HG02610 (cell line): Measurements from ENCODE around the gene UPF3A.
"Not testable (repeated sequence)": the region's sequence is repeated elsewhere in the genome, so short reads cannot be mapped to it uniquely, and the experiment has no call there.

Source experiments
- ATAC-seq: cut with Tn5 transposase; IDR thresholded peaks from one replicate; pipeline ENCODE4 v1.9.1; 2021; ENCODE audit warnings: mild to moderate bottlenecking, moderate library complexity; ENCODE audit not compliant: unreplicated experiment

UPF3A gene

GRCh38 chr13:114263578-114263977 lies 17.8 kb upstream of the UPF3A start:
- no peak for ATAC-seq

DNA sequence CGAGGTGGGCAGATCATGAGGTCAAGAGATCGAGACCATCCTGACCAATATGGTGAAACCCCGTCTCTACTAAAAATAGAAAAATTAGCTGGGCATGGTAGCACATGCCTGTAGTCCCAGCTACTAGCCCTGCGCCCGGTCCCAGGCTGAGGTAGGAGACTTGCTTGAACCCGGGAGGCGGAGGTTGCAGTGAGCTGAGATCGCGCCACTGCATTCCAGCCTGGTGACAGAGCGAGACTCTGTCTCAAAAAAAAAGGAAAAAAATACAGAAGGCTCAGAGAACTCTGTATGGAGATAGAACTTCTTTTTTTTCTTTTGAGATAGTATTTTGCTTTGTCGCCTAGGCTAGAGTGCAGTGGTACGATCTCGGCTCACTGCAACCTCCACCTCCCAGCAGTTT lies 17.1 kb upstream of the UPF3A start:
- not testable (repeated sequence) for ATAC-seq

DNA sequence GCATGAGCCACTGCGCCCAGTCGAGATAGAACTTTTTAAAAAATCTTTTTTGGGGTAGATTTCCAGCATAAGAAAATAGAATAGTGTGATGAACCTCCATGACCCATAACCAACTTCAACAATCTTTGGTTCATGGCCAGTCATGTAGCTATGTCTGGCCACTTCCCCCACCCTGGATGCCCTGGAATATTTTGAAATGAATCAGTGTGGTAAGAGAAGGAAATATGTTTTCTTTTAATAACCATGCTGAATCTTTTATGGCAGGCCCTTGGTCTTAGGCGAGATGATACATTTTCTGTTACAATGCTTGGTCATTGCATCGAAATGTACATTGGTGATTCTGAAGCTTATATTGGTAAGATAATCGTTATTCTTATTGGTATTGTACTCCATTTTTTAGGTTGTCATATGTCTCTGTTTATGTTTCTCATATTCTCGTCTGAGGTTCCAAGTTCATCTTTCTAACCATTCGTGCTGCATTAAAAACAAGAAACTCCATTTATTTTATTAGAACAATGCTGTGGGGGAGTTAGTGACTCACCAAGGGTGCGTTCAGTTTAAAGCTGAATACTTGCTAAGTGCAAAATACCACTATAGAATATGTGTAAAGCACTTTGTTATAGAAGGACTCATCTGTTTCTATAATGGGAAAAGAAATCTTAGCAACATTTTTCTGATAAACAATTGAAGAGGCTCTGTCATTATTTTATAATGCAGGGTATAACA lies 16.4 kb upstream of the UPF3A start:
- no peak for ATAC-seq

DNA sequence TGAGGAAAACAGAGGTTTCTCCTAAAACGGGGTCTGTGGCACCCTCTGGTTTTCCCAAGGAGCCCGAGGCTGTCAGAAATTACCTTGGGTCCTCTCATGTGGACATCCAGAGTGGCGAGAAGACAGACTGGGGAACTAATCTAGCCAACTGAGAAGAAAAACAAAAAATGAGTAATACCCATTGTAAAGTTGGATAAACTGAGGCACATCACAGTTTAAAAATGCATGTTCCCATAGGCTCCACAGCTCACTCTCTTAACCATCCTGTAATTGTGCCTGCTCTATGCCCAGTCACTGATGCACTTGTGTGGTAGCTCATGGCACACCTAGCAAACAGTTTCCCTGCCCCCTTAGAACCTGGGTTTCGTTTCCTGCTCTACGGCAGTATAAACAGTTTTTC lies 15.2 kb upstream of the UPF3A start:
- ATAC-seq, result no peak

DNA sequence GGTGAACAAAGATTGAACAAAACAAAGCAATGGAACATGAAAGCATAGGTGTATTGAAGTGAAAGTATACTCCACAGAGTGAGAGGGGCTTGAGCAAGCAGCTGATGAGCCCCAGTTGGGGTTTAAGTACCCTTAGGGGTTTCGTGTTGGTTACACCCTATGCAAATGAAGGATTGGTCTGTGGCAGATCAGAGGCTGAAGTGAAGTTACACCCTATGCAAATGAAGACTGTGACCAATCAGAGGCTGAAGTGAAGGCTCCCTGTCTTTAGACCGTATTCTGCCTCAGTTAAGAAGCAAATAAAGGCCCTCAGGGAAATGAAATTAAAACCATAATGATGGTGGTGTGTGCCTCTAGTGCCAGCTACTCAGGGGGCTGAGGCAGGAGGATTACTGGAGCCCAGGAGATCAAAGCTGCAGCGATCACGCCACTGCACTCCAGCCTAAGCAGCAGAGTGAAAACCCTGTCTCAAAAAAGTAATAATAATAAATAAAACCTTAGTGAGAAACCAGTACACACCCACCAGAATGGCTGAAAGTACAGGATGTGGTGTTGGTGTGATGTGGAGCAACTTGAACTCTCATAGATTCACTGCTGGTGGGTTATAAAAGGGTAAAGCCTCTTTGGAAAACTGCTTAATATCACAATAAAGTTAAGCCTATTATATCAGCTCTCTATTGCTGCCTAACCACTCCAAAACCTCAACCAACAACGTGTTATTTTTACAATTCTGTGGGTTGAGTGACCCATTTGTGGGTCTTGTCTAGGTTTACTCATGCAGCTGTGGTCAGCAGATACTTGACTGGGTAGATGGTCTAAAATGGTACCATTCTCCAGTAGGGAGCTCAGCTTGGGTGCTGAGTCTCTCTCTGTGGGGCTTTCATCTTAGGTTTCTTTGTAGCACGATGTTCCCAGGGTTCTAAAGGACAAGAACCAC lies 12.8 kb upstream of the UPF3A start:
- no peak for ATAC-seq

GRCh38 chr13:114269281-114269770 lies 12.1 kb upstream of the UPF3A start:
- no peak for ATAC-seq

DNA sequence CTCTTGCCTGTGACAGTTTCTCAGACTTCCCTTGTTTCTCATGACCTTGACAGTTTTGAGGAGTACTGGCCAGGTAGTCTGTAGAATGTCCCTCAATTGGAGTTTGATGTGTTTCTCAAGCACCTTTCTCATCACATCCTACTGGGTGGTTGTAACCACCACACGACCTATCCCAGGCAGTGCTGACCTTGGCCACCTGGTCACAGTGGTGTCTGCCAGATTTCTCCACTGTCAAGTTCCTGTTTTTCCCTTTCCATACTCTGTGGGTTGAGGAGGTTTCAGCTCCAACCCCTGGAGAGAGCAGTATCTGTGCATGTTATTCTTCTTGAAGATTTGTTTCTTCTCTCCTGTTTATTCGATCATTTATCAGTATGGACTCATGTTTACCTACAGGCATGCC lies 8.4 kb upstream of the UPF3A start:
- no peak for ATAC-seq

DNA sequence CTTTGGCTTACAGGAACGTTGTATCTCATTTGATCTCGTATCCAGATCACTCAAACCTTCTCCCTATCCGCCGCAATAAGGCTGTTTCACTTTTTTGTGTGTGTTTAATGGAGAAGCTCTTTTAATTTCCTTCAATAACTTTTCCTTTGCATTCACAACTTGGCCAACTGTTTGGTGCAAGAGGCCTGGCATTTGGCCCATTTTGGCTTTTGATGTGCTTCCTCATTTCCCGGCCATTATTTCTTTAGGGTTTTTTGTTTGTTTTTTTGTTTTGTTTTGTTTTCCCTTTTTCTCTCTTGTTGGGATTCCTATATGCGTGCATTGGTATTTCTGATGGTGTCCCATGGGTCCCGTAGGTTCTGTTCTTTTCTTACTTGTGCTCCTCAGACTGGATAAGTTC lies 6.1 kb upstream of the UPF3A start:
- no peak for ATAC-seq

GRCh38 chr13:114279146-114279545 lies 2.3 kb upstream of the UPF3A start:
- ATAC-seq, result no peak

GRCh38 chr13:114279758-114280355 lies 1.5 kb upstream of the UPF3A start:
- no peak for ATAC-seq

GRCh38 chr13:114282041-114282670 lies 755 bp downstream of the UPF3A start:
- peak; percentile 52 for ATAC-seq

DNA sequence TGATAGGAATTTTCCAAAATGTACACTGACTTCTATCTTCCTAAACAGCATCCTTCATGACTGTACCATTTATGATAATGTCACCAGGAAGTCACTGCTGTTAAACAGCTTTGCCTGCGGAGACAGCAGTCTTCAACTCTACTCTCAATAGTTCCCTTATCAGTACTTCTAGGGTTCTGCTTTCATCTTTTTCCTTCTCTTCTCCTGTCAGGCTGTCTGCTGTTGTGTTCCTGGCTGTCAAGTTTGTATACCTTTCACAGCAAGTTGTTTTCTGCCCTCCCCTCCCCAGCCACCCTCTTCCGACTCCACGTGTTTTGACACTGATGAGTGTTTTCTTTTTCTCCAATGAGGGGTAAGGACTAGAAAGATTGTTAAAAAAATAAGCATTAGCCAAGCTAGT lies 2.2 kb downstream of the UPF3A start:
- ATAC-seq, result no peak

DNA sequence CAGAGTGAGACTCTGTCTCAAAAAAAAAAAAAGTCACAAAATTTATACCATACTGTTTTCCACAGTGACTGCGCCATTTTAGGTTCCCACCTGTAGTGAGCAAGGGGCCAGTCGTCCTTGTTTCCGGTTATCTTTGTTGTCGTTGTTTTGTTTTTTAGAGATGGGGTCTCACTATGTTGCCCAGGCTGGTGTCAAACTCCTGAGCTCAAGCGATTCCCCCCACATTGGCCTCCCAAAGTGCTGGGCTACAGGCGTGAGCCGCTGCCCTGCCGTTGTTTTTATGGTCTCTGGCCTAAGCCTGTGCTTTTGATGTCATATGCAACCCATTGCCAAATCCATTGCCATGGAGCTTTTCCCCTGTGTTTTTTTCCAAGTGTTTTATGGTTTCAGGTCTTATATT lies 3.3 kb downstream of the UPF3A start:
- no peak for ATAC-seq

DNA sequence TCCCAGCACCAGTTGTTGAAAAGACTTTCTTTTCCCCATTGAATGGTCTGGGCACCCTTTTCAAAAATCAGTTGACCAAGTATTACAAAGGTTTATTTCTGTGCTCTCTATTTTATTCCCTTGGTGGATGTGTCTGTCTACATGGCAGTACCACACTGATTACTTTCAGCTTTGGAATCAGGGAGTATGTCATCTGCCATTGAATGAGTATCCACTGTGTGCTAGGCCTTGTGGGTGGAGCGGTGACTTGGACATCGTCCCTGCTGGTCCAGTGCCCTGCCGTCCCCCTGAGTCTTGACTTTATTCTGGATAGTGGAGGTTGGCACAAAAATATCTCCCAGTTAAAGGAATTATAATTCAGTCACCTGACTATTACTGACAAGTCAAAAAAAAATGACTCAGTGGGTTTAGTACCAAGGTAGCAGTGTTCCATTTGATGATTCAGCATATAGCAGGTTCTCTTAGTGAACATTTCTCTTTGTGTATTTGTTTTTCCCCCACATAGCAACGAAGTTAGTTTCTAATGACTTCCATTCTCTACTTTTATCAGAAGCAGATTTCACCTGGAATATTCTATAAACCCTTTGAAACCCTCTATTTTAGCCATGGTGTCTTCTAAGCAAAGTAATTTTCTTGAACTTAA lies 3.9 kb downstream of the UPF3A start:
- no peak for ATAC-seq

DNA sequence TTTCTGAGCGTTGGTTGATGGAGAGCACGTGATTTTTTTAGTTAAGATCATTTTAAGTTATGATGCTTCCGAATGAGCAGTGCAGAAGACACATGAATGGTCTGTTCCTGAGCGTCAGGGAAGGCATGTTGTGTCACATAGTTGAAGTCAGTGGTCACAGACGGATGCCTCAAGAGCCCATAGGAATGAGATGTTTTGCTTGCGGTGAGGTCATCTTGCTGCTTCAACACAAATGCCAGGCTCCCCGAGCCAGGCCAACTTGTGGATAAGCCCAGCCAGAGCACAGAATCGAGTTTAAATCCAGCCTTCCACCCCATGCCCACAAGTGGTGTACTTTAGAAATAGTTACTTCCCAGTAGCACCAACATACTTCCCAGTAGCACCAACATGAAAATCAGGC lies 5.4 kb downstream of the UPF3A start:
- ATAC-seq, result no peak

GRCh38 chr13:114288157-114288591 lies 6.8 kb downstream of the UPF3A start:
- no peak for ATAC-seq

- ATAC-seq, result no peak
These were observed 15.0 kb downstream of the UPF3A start for GRCh38 chr13:114296448-114296847.

DNA sequence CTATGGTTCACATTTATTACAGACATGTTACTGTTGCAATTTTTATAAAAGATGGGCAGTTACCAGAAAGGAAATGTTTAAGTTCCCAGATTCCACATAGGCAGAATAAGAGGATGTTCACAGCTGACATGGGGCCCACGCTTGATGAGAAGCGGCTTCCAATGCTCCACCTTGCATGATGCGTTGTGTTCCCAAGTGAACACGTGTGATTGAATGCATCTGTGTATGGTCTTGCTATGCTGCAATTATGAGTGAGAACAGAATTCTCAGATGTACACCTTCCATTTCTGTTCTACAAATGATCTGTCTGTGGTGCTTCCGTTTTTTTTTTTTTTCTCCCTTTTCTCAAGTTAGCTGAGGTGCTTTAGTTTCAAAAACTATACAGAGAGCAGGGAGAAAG lies 15.5 kb downstream of the UPF3A start:
- no peak for ATAC-seq

- no peak for ATAC-seq
These were observed 17.5 kb downstream of the UPF3A start for GRCh38 chr13:114298866-114299265.

GRCh38 chr13:114299604-114300305 lies 18.4 kb downstream of the UPF3A start:
- ATAC-seq, result no peak
